K562 (cell line): ENCODE results near the gene GABARAPL2. TPM values are rescaled to one million over a fixed set of nuclear protein-coding genes. Genes with fewer than 3 reads are reported as not detected.

ENCODE experiments used
- FUS ChIP-seq: fragments of 200-400 bp; formaldehyde crosslinking; optimal IDR thresholded peaks from 2 replicates; pipeline ENCODE3; 2017; ENCODE audit warnings: low read depth, low read length
- HNRNPL ChIP-seq: fragments of 200-400 bp; formaldehyde crosslinking; IDR thresholded peaks from 2 replicates; pipeline ENCODE4 v1.6.1; 2017; ENCODE audit warnings: low read depth, mild to moderate bottlenecking, low read length
- KAT8 ChIP-seq: fragments of 450-650 bp; IDR thresholded peaks from 2 replicates; pipeline ENCODE4 v1.6.1; 2016; ENCODE audit warnings: low read depth, mild to moderate bottlenecking
- KHSRP ChIP-seq: fragments of 450-650 bp; IDR thresholded peaks from 2 replicates; pipeline ENCODE4 v1.6.1; 2017
- MCM5 ChIP-seq: fragments of 450-650 bp; IDR thresholded peaks from 2 replicates; pipeline ENCODE4 v1.6.1; 2016; ENCODE audit warnings: low read depth
- NCOA1 ChIP-seq: fragments of 450-650 bp; IDR thresholded peaks from 2 replicates; pipeline ENCODE4 v1.6.1; 2016; ENCODE audit warnings: low read depth
- NFXL1 ChIP-seq: fragments of 450-650 bp; formaldehyde crosslinking; IDR thresholded peaks from 2 replicates; pipeline ENCODE4 v1.4.0; 2021; ENCODE audit warnings: mild to moderate bottlenecking
- POLR2B ChIP-seq: fragments of 450-650 bp; IDR thresholded peaks from 2 replicates; pipeline ENCODE4 v1.6.1; 2018; ENCODE audit warnings: low read depth; ENCODE audit not compliant: partially characterized antibody
- SP1 ChIP-seq: sonication (generic); formaldehyde crosslinking; IDR thresholded peaks from 2 replicates; pipeline ENCODE4 v1.8.1; 2022; ENCODE audit warnings: mild to moderate bottlenecking, missing genetic modification reagents
- TAF9B ChIP-seq: fragments of 450-650 bp; IDR thresholded peaks from 2 replicates; pipeline ENCODE4 v1.6.1; 2018; ENCODE audit warnings: mild to moderate bottlenecking; ENCODE audit not compliant: partially characterized antibody
- ZNF217 ChIP-seq: sonication (generic); formaldehyde crosslinking; IDR thresholded peaks from 2 replicates; pipeline ENCODE4 v1.8.0; 2022; ENCODE audit warnings: mild to moderate bottlenecking, missing genetic modification reagents
- polyA plus RNA-seq, 8 experiments: library from polyadenylated mRNA; depleted of rRNA in 4 of 8; stranded (reverse) in 5 of 8; unstranded in 3 of 8; fragments of >200 nt; fragmentation: Nextera tagmentation in 2 of 8; fragmentation: Illumina TruSeq in 1 of 8; extraction: Ambion mirVana in 2 of 8; extraction: Trizol in 1 of 8; gene quantifications; 2 replicates each; pipeline versions ENCODE4 v1.2.1 to v1.2.3, GENCODE V29; 2011 to 2014; ENCODE audit warnings: inconsistent platforms in 1 of 8, missing spikeins in 1 of 8
- total RNA-seq, 7 experiments: library from RNA; depleted of rRNA in 6 of 7; stranded (reverse); fragments of >200 nt in 6 of 7; fragmentation: Illumina TruSeq in 2 of 7; extraction: Trizol in 2 of 7; gene quantifications; 2 replicates each; pipeline versions ENCODE4 v1.2.1 to v1.2.3, GENCODE V29; 2011 to 2021; ENCODE audit warnings: low replicate concordance in 1 of 7
- TF ChIP-seq, protein P1 (sequence below): fragments of 450-650 bp; IDR thresholded peaks from 2 replicates; pipeline ENCODE4 v1.6.1; 2016; ENCODE audit warnings: mild to moderate bottlenecking, moderate library complexity

The GABARAPL2 gene
- total and polyA plus RNA-seq, 9 of the 15 experiments (the other 6 are each of a cell fraction or from before 2014, with no cell fraction given): 42.1 to 288 (median 91.8) TPM

DNA sequence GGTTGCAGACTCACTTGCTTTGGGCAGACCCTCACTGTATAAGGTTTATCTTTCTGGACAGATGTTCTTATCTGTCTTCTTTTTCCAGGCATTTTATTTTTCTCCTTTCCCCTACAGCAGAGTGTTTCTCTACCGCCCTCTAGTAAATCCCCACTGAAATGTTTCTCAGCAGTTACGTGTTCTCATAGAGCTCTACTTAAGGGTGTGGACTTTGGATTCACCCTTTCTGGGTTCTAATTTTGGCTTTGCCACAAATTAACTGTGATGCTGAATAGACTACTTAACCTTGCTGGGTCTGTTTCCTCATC is 54.9 kb downstream of the GABARAPL2 start (continued):
- TF ChIP-seq, protein P1, sequence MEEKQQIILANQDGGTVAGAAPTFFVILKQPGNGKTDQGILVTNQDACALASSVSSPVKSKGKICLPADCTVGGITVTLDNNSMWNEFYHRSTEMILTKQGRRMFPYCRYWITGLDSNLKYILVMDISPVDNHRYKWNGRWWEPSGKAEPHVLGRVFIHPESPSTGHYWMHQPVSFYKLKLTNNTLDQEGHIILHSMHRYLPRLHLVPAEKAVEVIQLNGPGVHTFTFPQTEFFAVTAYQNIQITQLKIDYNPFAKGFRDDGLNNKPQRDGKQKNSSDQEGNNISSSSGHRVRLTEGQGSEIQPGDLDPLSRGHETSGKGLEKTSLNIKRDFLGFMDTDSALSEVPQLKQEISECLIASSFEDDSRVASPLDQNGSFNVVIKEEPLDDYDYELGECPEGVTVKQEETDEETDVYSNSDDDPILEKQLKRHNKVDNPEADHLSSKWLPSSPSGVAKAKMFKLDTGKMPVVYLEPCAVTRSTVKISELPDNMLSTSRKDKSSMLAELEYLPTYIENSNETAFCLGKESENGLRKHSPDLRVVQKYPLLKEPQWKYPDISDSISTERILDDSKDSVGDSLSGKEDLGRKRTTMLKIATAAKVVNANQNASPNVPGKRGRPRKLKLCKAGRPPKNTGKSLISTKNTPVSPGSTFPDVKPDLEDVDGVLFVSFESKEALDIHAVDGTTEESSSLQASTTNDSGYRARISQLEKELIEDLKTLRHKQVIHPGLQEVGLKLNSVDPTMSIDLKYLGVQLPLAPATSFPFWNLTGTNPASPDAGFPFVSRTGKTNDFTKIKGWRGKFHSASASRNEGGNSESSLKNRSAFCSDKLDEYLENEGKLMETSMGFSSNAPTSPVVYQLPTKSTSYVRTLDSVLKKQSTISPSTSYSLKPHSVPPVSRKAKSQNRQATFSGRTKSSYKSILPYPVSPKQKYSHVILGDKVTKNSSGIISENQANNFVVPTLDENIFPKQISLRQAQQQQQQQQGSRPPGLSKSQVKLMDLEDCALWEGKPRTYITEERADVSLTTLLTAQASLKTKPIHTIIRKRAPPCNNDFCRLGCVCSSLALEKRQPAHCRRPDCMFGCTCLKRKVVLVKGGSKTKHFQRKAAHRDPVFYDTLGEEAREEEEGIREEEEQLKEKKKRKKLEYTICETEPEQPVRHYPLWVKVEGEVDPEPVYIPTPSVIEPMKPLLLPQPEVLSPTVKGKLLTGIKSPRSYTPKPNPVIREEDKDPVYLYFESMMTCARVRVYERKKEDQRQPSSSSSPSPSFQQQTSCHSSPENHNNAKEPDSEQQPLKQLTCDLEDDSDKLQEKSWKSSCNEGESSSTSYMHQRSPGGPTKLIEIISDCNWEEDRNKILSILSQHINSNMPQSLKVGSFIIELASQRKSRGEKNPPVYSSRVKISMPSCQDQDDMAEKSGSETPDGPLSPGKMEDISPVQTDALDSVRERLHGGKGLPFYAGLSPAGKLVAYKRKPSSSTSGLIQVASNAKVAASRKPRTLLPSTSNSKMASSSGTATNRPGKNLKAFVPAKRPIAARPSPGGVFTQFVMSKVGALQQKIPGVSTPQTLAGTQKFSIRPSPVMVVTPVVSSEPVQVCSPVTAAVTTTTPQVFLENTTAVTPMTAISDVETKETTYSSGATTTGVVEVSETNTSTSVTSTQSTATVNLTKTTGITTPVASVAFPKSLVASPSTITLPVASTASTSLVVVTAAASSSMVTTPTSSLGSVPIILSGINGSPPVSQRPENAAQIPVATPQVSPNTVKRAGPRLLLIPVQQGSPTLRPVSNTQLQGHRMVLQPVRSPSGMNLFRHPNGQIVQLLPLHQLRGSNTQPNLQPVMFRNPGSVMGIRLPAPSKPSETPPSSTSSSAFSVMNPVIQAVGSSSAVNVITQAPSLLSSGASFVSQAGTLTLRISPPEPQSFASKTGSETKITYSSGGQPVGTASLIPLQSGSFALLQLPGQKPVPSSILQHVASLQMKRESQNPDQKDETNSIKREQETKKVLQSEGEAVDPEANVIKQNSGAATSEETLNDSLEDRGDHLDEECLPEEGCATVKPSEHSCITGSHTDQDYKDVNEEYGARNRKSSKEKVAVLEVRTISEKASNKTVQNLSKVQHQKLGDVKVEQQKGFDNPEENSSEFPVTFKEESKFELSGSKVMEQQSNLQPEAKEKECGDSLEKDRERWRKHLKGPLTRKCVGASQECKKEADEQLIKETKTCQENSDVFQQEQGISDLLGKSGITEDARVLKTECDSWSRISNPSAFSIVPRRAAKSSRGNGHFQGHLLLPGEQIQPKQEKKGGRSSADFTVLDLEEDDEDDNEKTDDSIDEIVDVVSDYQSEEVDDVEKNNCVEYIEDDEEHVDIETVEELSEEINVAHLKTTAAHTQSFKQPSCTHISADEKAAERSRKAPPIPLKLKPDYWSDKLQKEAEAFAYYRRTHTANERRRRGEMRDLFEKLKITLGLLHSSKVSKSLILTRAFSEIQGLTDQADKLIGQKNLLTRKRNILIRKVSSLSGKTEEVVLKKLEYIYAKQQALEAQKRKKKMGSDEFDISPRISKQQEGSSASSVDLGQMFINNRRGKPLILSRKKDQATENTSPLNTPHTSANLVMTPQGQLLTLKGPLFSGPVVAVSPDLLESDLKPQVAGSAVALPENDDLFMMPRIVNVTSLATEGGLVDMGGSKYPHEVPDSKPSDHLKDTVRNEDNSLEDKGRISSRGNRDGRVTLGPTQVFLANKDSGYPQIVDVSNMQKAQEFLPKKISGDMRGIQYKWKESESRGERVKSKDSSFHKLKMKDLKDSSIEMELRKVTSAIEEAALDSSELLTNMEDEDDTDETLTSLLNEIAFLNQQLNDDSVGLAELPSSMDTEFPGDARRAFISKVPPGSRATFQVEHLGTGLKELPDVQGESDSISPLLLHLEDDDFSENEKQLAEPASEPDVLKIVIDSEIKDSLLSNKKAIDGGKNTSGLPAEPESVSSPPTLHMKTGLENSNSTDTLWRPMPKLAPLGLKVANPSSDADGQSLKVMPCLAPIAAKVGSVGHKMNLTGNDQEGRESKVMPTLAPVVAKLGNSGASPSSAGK: no peak
- TF ChIP-seq KHSRP: no peak
- TF ChIP-seq ZNF217 (CRISPR knock-in tag): no peak
- peak; percentile 21 for TF ChIP-seq TAF9B
- peak; percentile 38; the same call in 1 of the 2 replicates for TF ChIP-seq SP1 (CRISPR knock-in tag)
- peak; percentile 37; the same call in 1 of the 2 replicates for TF ChIP-seq NCOA1
- TF ChIP-seq POLR2B: no peak
- TF ChIP-seq FUS: no peak
- no peak for TF ChIP-seq NFXL1 (CRISPR knock-in tag)
- TF ChIP-seq HNRNPL: no peak
- no peak for TF ChIP-seq KAT8
- TF ChIP-seq MCM5: no peak
